HG02884 (cell line): ENCODE measurements around the gene TUBA3E.
A peak's percentile ranks its signal among the peaks of the same experiment; 100 is the strongest.
"Not testable (repeated sequence)": the region's sequence is repeated elsewhere in the genome, so short reads cannot be mapped to it uniquely, and the experiment has no call there.

Experiments used
- ATAC-seq: cut with Tn5 transposase; IDR thresholded peaks from one replicate; pipeline ENCODE4 v1.9.1; 2021; ENCODE audit warnings: mild to moderate bottlenecking, moderate library complexity; ENCODE audit not compliant: unreplicated experiment

The TUBA3E gene

GRCh38 chr2:130192451-130192850, 5.8 kb downstream of the TUBA3E start:
- not testable (repeated sequence) for ATAC-seq

DNA sequence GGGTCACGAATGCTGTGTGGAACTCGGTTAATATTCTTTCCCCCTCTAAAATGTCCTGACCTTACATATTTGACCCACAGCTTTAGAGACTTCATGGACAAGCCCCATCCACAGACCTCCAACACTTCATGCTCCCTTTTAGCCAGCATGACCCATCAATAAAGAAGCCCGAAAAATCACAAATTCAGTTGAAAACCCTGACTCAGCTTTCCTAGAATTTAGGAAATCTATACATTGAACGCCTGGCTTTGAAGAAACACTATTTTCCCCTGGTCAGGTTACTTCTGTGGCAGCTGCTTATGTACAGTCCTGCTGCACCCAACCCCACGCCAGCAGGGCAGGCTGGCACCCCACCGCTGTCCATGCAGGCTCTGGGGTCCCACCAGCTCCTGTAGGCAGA, 6.9 kb downstream of the TUBA3E start:
- ATAC-seq = not testable (repeated sequence)

GRCh38 chr2:130190237-130190636, 8.0 kb downstream of the TUBA3E start:
- ATAC-seq = no peak

DNA sequence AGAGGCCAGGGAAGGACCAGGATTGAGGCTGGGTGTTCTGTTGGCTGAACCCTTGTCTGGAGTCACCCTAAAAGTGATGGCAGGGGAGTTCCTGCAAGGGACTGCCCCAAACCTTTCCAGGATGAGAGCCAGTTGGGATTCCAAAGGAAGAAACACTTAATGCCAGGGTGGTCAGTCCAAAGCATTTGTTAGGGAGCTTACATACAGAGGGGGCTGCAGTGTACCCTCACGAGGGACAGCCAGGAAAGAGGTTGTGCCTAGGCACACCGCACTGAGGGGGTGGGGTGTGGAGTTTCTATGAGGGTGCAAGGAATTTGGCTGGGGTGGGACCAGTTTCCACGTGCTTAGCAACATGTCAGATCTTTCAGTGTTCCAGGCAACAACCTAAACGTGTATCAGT, 9.3 kb downstream of the TUBA3E start:
- not testable (repeated sequence) for ATAC-seq

- ATAC-seq = not testable (repeated sequence)
These were observed 10.1 kb downstream of the TUBA3E start for GRCh38 chr2:130187859-130188792.

- no peak for ATAC-seq
These were observed 11.0 kb downstream of the TUBA3E start for GRCh38 chr2:130187268-130187667.

DNA sequence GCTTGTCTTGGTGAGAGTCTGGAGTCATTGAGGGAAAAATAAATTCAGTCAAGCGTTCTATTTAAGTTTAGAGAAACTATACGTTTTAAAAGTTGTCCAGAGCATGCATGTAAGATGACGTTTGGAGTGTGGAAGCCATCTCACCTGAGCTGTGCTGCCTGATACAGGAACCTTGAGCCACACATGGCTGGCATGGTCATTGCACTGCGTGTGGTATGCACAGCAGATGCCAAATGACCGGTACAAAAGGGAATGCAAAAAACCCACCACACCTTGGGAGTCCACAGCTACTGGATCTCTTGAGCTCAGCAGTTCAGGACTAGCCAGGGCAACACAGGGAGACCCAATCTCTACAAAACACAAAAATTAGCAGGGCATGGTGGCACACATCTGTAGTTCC, 11.8 kb downstream of the TUBA3E start:
- no peak for ATAC-seq

- no peak for ATAC-seq
These were observed 12.3 kb downstream of the TUBA3E start for GRCh38 chr2:130185896-130186295.

DNA sequence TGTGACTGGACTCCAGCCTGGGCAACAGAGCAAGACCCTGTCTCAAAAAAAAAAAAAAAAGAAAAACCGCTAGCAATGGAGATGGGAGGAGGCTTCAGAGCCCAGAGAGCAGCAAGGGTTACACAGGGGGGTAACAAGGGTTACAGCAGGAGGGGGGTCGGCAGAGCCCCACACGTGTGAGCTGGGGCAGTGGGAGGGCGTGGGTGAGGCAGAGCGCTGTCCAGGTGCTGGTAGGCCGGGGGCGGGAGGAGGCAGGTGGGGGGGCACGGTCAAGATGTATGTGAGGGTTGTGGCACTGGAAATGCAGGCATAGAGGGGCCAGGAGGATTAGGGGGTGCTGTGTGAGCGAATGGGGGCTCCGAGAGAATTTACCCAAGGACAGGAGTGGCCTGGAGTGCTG, 12.8 kb downstream of the TUBA3E start:
- ATAC-seq = no peak

- ATAC-seq = no peak
These were observed 14.5 kb downstream of the TUBA3E start for GRCh38 chr2:130183512-130184373.

- ATAC-seq = not testable (repeated sequence)
These were observed 15.3 kb downstream of the TUBA3E start for GRCh38 chr2:130182826-130183511.

- peak; percentile 79 for ATAC-seq
These were observed 16.2 kb downstream of the TUBA3E start, which contains the start of gene MZT2B for GRCh38 chr2:130181880-130182682. MZT2B (plus strand) TSS chr2:130182262; CDS start chr2:130182283, 21 bp downstream.

- ATAC-seq = peak; percentile 50
These were observed 16.8 kb downstream of the TUBA3E start, which contains the start of gene SMPD4 for GRCh38 chr2:130181325-130181879. SMPD4 (minus strand) TSS chr2:130181602; CDS start chr2:130176592, 5,010 bp downstream.

DNA sequence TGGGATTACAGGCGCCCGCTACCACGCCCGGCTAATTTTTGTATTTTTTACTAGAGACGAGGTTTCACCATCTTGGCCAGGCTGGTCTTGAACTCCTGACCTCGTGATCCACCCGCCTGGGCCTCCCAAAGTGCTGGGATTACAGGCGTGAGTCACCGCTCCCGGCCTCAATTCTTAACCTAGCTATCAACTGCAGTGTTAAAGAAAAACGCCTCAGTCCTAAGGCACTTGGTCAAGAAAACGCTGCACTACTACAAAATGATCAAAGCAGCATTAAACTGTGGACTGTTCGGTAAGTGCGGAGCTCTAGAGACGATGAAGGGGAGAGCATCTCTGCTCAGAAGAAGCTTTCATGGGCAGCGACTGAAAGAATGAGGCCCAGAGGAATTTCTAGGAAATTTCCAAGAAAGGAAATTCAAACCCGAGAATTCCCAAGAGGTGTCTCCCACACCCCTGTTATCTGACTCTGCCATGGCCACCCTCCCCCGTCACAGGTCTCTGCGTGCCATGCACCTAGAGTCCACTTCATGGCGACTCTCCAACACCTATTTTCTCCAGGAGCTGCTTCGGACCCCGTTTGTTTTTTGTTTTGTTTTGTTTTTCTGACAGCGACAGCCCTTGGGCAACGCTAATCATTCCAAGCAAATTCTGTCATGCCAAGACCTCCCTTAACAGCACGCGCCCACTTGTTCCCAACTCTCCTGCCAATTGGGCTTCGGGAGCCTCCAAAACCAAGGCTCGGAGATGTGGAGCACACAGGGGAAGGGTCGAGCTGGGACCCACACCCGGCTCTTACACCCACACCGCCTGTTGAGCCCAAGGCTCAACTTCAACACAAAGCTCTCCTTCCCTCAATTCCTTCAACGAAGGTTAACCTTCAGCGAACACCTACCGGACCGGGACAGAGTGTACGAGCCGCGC, 17.6 kb downstream of the TUBA3E start:
- ATAC-seq = not testable (repeated sequence)

GRCh38 chr2:130174866-130175265, 23.4 kb downstream of the TUBA3E start:
- peak; percentile 80 for ATAC-seq

- ATAC-seq = no peak
These were observed 28.3 kb downstream of the TUBA3E start for GRCh38 chr2:130169896-130170295.

DNA sequence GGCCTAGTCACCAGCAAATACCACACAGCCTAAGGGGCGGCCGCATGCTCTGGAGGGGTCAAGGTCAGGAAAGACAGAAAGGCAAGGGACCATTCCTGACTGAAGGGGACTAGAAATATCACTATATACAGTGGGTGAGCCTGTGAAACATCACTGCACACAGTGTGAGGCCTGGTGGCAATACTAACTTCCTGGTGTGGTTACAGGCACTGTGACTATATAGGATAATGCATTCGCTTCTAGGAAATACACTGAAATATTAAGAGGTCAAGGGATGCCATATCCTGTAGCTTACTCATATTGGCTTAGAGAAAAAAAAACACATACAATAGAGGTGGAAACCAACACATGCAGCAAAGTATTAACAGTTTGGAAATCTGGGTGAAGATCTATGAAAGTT, 29.1 kb downstream of the TUBA3E start:
- ATAC-seq = not testable (repeated sequence)

GRCh38 chr2:130166611-130167010, 31.6 kb downstream of the TUBA3E start:
- ATAC-seq = not testable (repeated sequence)
